ENCODE results near the gene TCTA. TPM values are rescaled to one million over a fixed set of nuclear protein-coding genes. Genes with fewer than 3 reads are reported as not detected.

TCTA gene
- total RNA-seq, 1 donor from 2014 or later = 32.2 TPM

DNA sequence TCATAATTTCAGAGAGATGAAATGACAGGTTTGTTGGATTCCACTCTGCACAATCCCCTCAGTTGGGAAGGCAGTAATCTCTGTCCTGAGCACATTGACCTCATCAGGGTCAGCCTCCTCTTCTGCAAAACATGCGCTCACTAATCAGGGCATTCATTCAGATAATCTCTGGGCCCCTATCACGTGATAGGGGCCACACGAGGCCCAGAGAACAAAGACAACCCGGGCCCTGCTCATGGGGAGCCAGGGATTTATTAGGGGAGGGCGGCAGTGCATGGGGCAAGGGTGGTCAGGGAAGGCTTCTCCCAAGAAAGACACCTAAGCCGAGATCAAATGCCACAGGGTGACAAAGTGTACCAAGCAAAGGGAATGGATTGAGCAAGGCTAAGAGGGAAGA, 1.1 kb downstream of the TCTA start:
- POLR2A ChIA-PET = interaction anchor here (0.9 to 3.4 kb wide), 6 partner anchors 16 to 320 kb away, joined by 3 to 78 read pairs (median 10); partner anchors contain the start of genes NICN1, QRICH1 and USP4
- intact Hi-C loops (cut with micrococcal nuclease) = loop anchor here (2.0 to 10.0 kb wide), 5 partner anchors 259 to 1631 kb away; partner anchors contain the start of genes APEH, IP6K2, RBM6 and SMARCC1
- Mint-ChIP-seq H3K27ac (peak overlapping the region; percentile 92), H3K27me3 (no peaks in the 10 kb centered on the region), H3K9me3 (no peaks in the 10 kb centered on the region), H3K4me1 (peaks cover 80% of the 10 kb centered on the region), H3K4me3 (peak overlapping the region; percentile 91), H3K36me3 (ENCODE audit: low read depth) (peaks cover 34% of the 10 kb centered on the region)
- CTCF ChIA-PET = interaction anchor here (1.2 to 1.4 kb wide), 2 partner anchors 16 to 73 kb away, joined by 4 read pairs; partner anchors contain the start of genes NICN1 and USP4
- ATAC-seq (ENCODE audit: low read depth) (no peak), DNase-seq (no peak)
- TF ChIP-seq, protein P1, sequence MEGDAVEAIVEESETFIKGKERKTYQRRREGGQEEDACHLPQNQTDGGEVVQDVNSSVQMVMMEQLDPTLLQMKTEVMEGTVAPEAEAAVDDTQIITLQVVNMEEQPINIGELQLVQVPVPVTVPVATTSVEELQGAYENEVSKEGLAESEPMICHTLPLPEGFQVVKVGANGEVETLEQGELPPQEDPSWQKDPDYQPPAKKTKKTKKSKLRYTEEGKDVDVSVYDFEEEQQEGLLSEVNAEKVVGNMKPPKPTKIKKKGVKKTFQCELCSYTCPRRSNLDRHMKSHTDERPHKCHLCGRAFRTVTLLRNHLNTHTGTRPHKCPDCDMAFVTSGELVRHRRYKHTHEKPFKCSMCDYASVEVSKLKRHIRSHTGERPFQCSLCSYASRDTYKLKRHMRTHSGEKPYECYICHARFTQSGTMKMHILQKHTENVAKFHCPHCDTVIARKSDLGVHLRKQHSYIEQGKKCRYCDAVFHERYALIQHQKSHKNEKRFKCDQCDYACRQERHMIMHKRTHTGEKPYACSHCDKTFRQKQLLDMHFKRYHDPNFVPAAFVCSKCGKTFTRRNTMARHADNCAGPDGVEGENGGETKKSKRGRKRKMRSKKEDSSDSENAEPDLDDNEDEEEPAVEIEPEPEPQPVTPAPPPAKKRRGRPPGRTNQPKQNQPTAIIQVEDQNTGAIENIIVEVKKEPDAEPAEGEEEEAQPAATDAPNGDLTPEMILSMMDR (IDR thresholded peaks at IDR 0.05) = no peak

DNA sequence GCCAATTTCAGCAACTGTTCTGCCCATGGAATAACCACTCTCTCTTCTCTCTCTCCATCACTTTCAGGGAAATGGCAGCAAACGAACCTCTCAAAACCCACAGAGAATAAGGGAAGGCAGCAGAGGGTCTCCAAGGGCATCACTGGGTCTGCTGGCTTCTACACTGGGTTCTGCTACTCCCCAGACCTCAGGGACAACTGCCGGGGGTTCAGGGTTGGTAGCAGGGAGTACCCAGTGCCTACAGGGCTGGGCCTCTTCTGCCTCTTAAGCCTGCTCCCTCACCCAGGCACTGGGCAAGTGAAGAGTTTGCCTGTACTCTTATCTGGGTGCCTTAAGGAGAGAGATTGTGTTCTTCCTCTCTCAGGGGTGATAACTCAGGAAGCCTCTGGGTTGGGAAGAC, 2.5 kb downstream of the TCTA start:
- Mint-ChIP-seq H3K4me3 (no peak overlapping the region), H3K27me3 (no peaks in the 10 kb centered on the region), H3K27ac (peak overlapping the region; percentile 94), H3K9me3 (no peaks in the 10 kb centered on the region), H3K36me3 (ENCODE audit: low read depth) (peaks cover 37% of the 10 kb centered on the region), H3K4me1 (peaks cover 72% of the 10 kb centered on the region)
- DNase-seq (no peak), ATAC-seq (ENCODE audit: low read depth) (no peak)
- CTCF ChIA-PET = interaction anchor here (0.9 to 2.7 kb wide), 3 partner anchors 30 to 321 kb away, joined by 3 to 22 read pairs (median 3); partner anchors contain the start of gene QRICH1
- POLR2A ChIA-PET = interaction anchor here (0.5 to 3.0 kb wide), 6 partner anchors 11 to 321 kb away, joined by 3 to 43 read pairs (median 8); partner anchors contain the start of genes NICN1 and QRICH1
- intact Hi-C loops (cut with micrococcal nuclease) = loop anchor here (1.0 to 10.0 kb wide), 5 partner anchors 35 to 1632 kb away; partner anchors contain the start of genes APEH, IP6K2, RBM6 and SMARCC1
- TF ChIP-seq, protein P1 (IDR thresholded peaks at IDR 0.05) = no peak

DNA sequence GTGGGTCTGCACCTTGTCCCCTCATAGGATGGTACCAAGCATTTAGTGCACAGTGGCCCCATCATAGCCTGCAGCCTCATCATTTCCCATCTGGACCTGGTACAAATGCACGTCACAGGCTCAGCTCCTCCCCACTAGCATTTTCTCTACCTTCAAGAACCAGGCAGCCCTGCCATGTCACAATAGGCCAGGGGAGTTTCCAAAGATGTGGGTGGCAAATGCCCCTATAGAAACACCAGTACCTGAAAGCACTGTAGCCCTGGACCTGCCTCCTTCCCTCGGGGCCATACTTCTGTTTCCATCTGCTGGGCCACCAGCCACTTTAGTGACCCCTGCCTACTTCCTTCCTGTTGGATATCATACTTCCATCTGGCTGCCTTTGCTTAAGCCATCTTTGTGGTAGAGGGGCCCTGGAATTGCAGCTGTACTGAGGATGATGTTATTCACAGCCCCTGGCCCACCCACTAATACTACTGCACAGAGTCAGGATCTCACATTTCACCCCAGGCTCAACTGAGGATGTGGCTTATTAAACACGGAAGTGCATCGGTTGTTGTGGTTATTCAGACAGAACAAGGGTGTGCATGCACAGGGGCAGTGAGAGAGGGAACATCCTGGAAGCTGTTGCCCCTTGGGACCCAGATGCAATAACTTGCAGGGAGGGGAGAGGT, 3.8 kb downstream of the TCTA start:
- Mint-ChIP-seq H3K27me3 (no peaks in the 10 kb centered on the region), H3K36me3 (ENCODE audit: low read depth) (peaks cover 33% of the 10 kb centered on the region), H3K27ac (peak overlapping the region; percentile 94), H3K4me3 (peak overlapping the region; percentile 67), H3K4me1 (peaks cover 60% of the 10 kb centered on the region), H3K9me3 (no peaks in the 10 kb centered on the region)
- ChIA-PET CTCF (interaction anchor here (0.8 to 2.7 kb wide), 8 partner anchors 28 to 323 kb away, joined by 3 to 22 read pairs (median 3); partner anchors contain the start of genes QRICH1 and USP4), POLR2A (interaction anchor here (0.5 to 3.1 kb wide), 19 partner anchors 10 to 947 kb away, joined by 3 to 45 read pairs (median 5); partner anchors contain the start of genes DAG1, NICN1, USP4 and WDR6)
- peak; percentile 50 for DNase-seq
- TF ChIP-seq, protein P1 (IDR thresholded peaks at IDR 0.05) = no peak
- intact Hi-C loops (cut with micrococcal nuclease) = loop anchor here (1.0 to 10.0 kb wide), 6 partner anchors 13 to 701 kb away; partner anchors contain the start of genes IP6K2, NICN1, RBM6 and USP4
- peak; percentile 32 for ATAC-seq (ENCODE audit: low read depth)

DNA sequence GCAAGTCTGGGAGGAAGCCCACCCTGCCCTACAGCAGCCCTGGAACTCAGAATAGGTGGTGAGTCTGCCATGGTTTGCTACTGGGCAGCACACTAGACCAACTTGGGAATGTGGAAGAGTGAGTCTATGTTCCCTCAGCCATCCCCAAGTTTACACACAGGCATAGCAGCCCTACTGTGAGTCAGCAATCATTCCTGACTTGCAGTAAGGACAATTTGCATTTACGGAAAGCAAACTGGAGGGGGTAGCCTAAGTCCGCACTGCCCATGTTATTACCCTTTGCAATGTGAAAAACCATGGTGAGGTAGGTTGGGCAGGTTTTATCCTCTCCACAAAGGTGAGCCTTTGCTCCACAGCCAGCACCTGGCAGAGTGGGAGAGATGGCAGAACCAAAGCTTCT, 4.6 kb downstream of the TCTA start:
- Mint-ChIP-seq H3K4me3 (peak overlapping the region; percentile 67), H3K27me3 (no peaks in the 10 kb centered on the region), H3K27ac (peak overlapping the region; percentile 94), H3K4me1 (peaks cover 61% of the 10 kb centered on the region), H3K36me3 (ENCODE audit: low read depth) (peaks cover 30% of the 10 kb centered on the region), H3K9me3 (no peaks in the 10 kb centered on the region)
- no peak for DNase-seq
- intact Hi-C loops (cut with micrococcal nuclease) = loop anchor here (1.0 to 10.0 kb wide), 5 partner anchors 12 to 702 kb away; partner anchors contain the start of genes IP6K2, NICN1, RBM6 and USP4
- ChIA-PET POLR2A (interaction anchor here (0.5 to 3.1 kb wide), 12 partner anchors 9 to 410 kb away, joined by 3 to 45 read pairs (median 8); partner anchors contain the start of genes DAG1, NICN1, USP4 and WDR6), CTCF (interaction anchor here (1.0 to 2.7 kb wide), 4 partner anchors 27 to 77 kb away, joined by 3 to 22 read pairs (median 4); partner anchors contain the start of gene USP4)
- ATAC-seq (ENCODE audit: low read depth) = no peak
- TF ChIP-seq, protein P1 (IDR thresholded peaks at IDR 0.05) = no peak

All from activated B cell treated with CpG ODN at 0.5 μM for 24 hours (primary cell).